Mesendoderm (in vitro differentiated cells): ENCODE measurements around the gene DLG1.
"Not testable (repeated sequence)": the region's sequence is repeated elsewhere in the genome, so short reads cannot be mapped to it uniquely, and the experiment has no call there.

Experiments used
- DNase-seq: peaks from one replicate; pipeline ENCODE4 v3.0.0; 2013
- H2AK5ac ChIP-seq: 2 replicates; pipeline ENCODE4 v1.6.1; 2013; ENCODE audit warnings: low read length, inconsistent platforms
- H2BK120ac ChIP-seq: 2 replicates; pipeline ENCODE4 v1.6.1; 2013; ENCODE audit warnings: low read depth, mild to moderate bottlenecking, low read length, moderate library complexity, mixed read lengths
- H2BK15ac ChIP-seq: replicated peaks from 2 replicates; pipeline ENCODE4 v1.6.1; 2013; ENCODE audit warnings: low read depth, mild to moderate bottlenecking, moderate library complexity
- H2BK5ac ChIP-seq: 2 replicates; pipeline ENCODE4 v1.6.1; 2013; ENCODE audit warnings: low read length, inconsistent platforms
- H3K18ac ChIP-seq: 2 replicates; pipeline ENCODE4 v1.6.1; 2013; ENCODE audit warnings: mild to moderate bottlenecking, low read length, mixed read lengths
- H3K23ac ChIP-seq: one replicate; pipeline ENCODE4 v1.6.1; 2013; ENCODE audit warnings: low read length
- H3K27ac ChIP-seq: 2 replicates; pipeline ENCODE4 v1.5.1; 2013; ENCODE audit warnings: low read depth, mild to moderate bottlenecking, inconsistent platforms, low read length, moderate library complexity
- H3K27me3 ChIP-seq: 2 replicates; pipeline ENCODE4 v1.6.1; 2013; ENCODE audit warnings: low read length, control low read depth, mild to moderate bottlenecking, inconsistent platforms; ENCODE audit not compliant: insufficient read depth, poor library complexity
- H3K36me3 ChIP-seq: 2 replicates; pipeline ENCODE4 v1.6.1; 2013; ENCODE audit warnings: low read length, inconsistent platforms; ENCODE audit not compliant: control insufficient read depth, insufficient read depth
- H3K4ac ChIP-seq: one replicate; pipeline ENCODE4 v1.6.1; 2013; ENCODE audit warnings: low read depth, mild to moderate bottlenecking, low read length, moderate library complexity
- H3K4me1 ChIP-seq: 2 replicates; pipeline ENCODE4 v1.6.1; 2013; ENCODE audit warnings: low read depth, low read length, inconsistent platforms; ENCODE audit not compliant: control insufficient read depth
- H3K4me2 ChIP-seq: 2 replicates; pipeline ENCODE4 v1.6.1; 2013; ENCODE audit warnings: low read length
- H3K4me3 ChIP-seq: 2 replicates; pipeline ENCODE4 v1.5.1; 2013; ENCODE audit warnings: mild to moderate bottlenecking, low read length
- H3K56ac ChIP-seq: one replicate; pipeline ENCODE4 v1.6.1; 2013; ENCODE audit warnings: low read length
- H3K79me1 ChIP-seq: 2 replicates; pipeline ENCODE4 v1.6.1; 2013; ENCODE audit warnings: low read length, inconsistent platforms
- H3K79me2 ChIP-seq: 2 replicates; pipeline ENCODE4 v1.6.1; 2013; ENCODE audit warnings: mild to moderate bottlenecking, low read length; ENCODE audit not compliant: control insufficient read depth, insufficient read depth
- H3K9ac ChIP-seq: 2 replicates; pipeline ENCODE4 v1.6.1; 2013; ENCODE audit warnings: low read length, inconsistent platforms
- H4K5ac ChIP-seq: one replicate; pipeline ENCODE4 v1.6.1; 2013; ENCODE audit warnings: low read length
- H4K8ac ChIP-seq: one replicate; pipeline ENCODE4 v1.6.1; 2013; ENCODE audit warnings: low read depth, mild to moderate bottlenecking, control low read depth, low read length, moderate library complexity
- WGBS: extraction: QIAGEN DNeasy Blood & Tissue Kit; methylation state at CpG from one replicate; pipeline ENCODE4 v1.1.7; 2013; ENCODE audit warnings: low lambda C conversion rate, missing lambda C conversion rate; ENCODE audit not compliant: insufficient coverage; ENCODE audit errors: extremely low coverage; 5-methylcytosine and 5-hydroxymethylcytosine counted together

DLG1 gene

GRCh38 chr3:197283045-197283444 is 15.4 kb downstream of the DLG1 start:
- Histone ChIP-seq H3K27me3 (no peaks in the 10 kb centered on the region), H3K23ac (no peak overlapping the region), H3K9ac (no peak overlapping the region), H4K8ac (no peak overlapping the region), H3K79me1 (peaks cover 8% of the 10 kb centered on the region), H3K4ac (no peak overlapping the region), H2BK5ac (no peak overlapping the region), H3K4me2 (no peak overlapping the region), H4K5ac (no peak overlapping the region), H3K4me1 (no peaks in the 10 kb centered on the region), H2AK5ac (no peak overlapping the region), H3K79me2 (peaks cover 11% of the 10 kb centered on the region), H3K56ac (no peak overlapping the region), H2BK120ac (no peak overlapping the region), H2BK15ac (no peak overlapping the region), H3K36me3 (peaks cover 2% of the 10 kb centered on the region), H3K18ac (no peak overlapping the region), H3K27ac (no peak overlapping the region), H3K4me3 (no peak overlapping the region)
- no peak for DNase-seq
- no CpG with 5 or more reads among the region's 2 CpGs for WGBS

GRCh38 chr3:197281849-197282248 is 16.6 kb downstream of the DLG1 start:
- H4K8ac ChIP-seq: no peak overlapping the region
- WGBS: no CpG with 5 or more reads among the region's 1 CpG
- H4K5ac ChIP-seq: no peak overlapping the region
- no peak overlapping the region for H3K23ac ChIP-seq
- no peak overlapping the region for H3K4me3 ChIP-seq
- no peak overlapping the region for H3K4ac ChIP-seq
- no peak overlapping the region for H2BK120ac ChIP-seq
- no peak overlapping the region for H2BK5ac ChIP-seq
- H3K4me2 ChIP-seq: no peak overlapping the region
- no peak overlapping the region for H3K56ac ChIP-seq
- no peak overlapping the region for H3K18ac ChIP-seq
- H3K27me3 ChIP-seq: no peaks in the 10 kb centered on the region
- H3K79me2 ChIP-seq: peaks cover 11% of the 10 kb centered on the region
- H3K27ac ChIP-seq: no peak overlapping the region
- DNase-seq: no peak
- H3K9ac ChIP-seq: no peak overlapping the region
- H2AK5ac ChIP-seq: no peak overlapping the region
- no peaks in the 10 kb centered on the region for H3K4me1 ChIP-seq
- peaks cover 7% of the 10 kb centered on the region for H3K79me1 ChIP-seq
- no peak overlapping the region for H2BK15ac ChIP-seq
- H3K36me3 ChIP-seq: peaks cover 2% of the 10 kb centered on the region

- Histone ChIP-seq H4K5ac (no peak overlapping the region), H2BK120ac (no peak overlapping the region), H3K27me3 (no peaks in the 10 kb centered on the region), H3K79me2 (peaks cover 11% of the 10 kb centered on the region), H3K18ac (no peak overlapping the region), H3K4me3 (no peak overlapping the region), H2BK5ac (no peak overlapping the region), H3K4me2 (no peak overlapping the region), H4K8ac (no peak overlapping the region), H2BK15ac (no peak overlapping the region), H3K23ac (no peak overlapping the region), H3K9ac (no peak overlapping the region), H2AK5ac (no peak overlapping the region), H3K27ac (no peak overlapping the region), H3K4me1 (no peaks in the 10 kb centered on the region), H3K56ac (no peak overlapping the region), H3K79me1 (peaks cover 5% of the 10 kb centered on the region), H3K4ac (no peak overlapping the region), H3K36me3 (no peaks in the 10 kb centered on the region)
- no peak for DNase-seq
These were observed 18.3 kb downstream of the DLG1 start for GRCh38 chr3:197280156-197280555.

- Histone ChIP-seq H3K27ac (no peak overlapping the region), H3K9ac (no peak overlapping the region), H3K4ac (no peak overlapping the region), H3K79me1 (peaks cover 8% of the 10 kb centered on the region), H3K23ac (no peak overlapping the region), H2BK15ac (no peak overlapping the region), H3K27me3 (no peaks in the 10 kb centered on the region), H4K8ac (no peak overlapping the region), H3K36me3 (no peaks in the 10 kb centered on the region), H2AK5ac (no peak overlapping the region), H3K56ac (no peak overlapping the region), H3K4me3 (no peak overlapping the region), H3K4me1 (no peaks in the 10 kb centered on the region), H2BK120ac (no peak overlapping the region), H4K5ac (no peak overlapping the region), H2BK5ac (no peak overlapping the region), H3K18ac (no peak overlapping the region), H3K4me2 (no peak overlapping the region), H3K79me2 (peaks cover 19% of the 10 kb centered on the region)
- no peak for DNase-seq
These were observed 19.5 kb downstream of the DLG1 start for GRCh38 chr3:197278933-197279332.

- H4K5ac ChIP-seq, H3K27ac ChIP-seq, H2BK120ac ChIP-seq, H3K23ac ChIP-seq, H2BK15ac ChIP-seq, H3K4ac ChIP-seq, H3K56ac ChIP-seq, H4K8ac ChIP-seq, H3K18ac ChIP-seq, H2BK5ac ChIP-seq, H3K4me1 ChIP-seq, H3K27me3 ChIP-seq, H3K36me3 ChIP-seq, H2AK5ac ChIP-seq, H3K4me2 ChIP-seq, H3K4me3 ChIP-seq, H3K9ac ChIP-seq, H3K79me1 ChIP-seq: not testable (repeated sequence)
- H3K79me2 ChIP-seq: peaks cover 21% of the 10 kb centered on the region
- DNase-seq: peak; percentile 53
- WGBS: no CpG with 5 or more reads among the region's 8 CpGs
These were observed 21.6 kb downstream of the DLG1 start for GRCh38 chr3:197276808-197277207.

GRCh38 chr3:197270558-197271317 is 27.7 kb downstream of the DLG1 start:
- peaks cover 23% of the 10 kb centered on the region for H3K79me1 ChIP-seq
- no peak overlapping the region for H2BK15ac ChIP-seq
- no peak overlapping the region for H3K27ac ChIP-seq
- H2BK5ac ChIP-seq: no peak overlapping the region
- peak; percentile 62 for DNase-seq
- H3K23ac ChIP-seq: no peak overlapping the region
- H3K79me2 ChIP-seq: peaks cover 39% of the 10 kb centered on the region
- no peak overlapping the region for H3K4me3 ChIP-seq
- no peak overlapping the region for H3K9ac ChIP-seq
- WGBS: no CpG with 5 or more reads among the region's 4 CpGs
- no peak overlapping the region for H3K56ac ChIP-seq
- H3K4me2 ChIP-seq: no peak overlapping the region
- no peaks in the 10 kb centered on the region for H3K36me3 ChIP-seq
- no peak overlapping the region for H2AK5ac ChIP-seq
- H4K8ac ChIP-seq: no peak overlapping the region
- no peaks in the 10 kb centered on the region for H3K27me3 ChIP-seq
- no peak overlapping the region for H3K18ac ChIP-seq
- H4K5ac ChIP-seq: no peak overlapping the region
- H3K4me1 ChIP-seq: peaks cover 4% of the 10 kb centered on the region
- H3K4ac ChIP-seq: no peak overlapping the region
- H2BK120ac ChIP-seq: no peak overlapping the region
